ENCODE data around the gene MAP2K5. TPM values are rescaled to one million over a fixed set of nuclear protein-coding genes. Genes with fewer than 3 reads are reported as not detected.

Gene MAP2K5
- total and polyA plus RNA-seq, 2 experiments from 2014 or later = 12.4 to 13.7 TPM

DNA sequence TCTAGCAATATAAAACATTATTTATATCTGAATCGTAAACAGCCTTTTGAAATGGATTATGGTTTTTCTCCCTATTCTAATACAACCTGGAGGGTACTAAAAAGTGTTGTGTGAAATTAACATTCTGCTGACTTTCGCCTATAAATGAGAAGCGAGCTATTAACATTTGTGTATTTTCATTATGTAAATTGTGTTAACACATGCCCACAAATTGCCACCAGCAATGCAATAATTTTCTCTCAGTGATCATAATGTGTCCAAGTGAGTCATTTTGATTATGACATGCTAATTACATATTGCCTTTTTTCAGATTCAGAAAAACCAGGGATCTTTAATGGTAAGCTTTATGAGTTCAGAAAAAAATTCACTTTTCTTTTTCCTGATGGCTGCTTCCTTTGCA, 205.4 kb downstream of the MAP2K5 start:
- no peak overlapping the region for H3K4me2 ChIP-seq
- H3K79me2 ChIP-seq = no peaks in the 10 kb centered on the region
- H3K36me3 ChIP-seq (replicated peaks; ENCODE audit: insufficient read depth, low read depth) = no peaks in the 10 kb centered on the region
- no peak overlapping the region for H2AFZ ChIP-seq
- DNase-seq (ENCODE audit: low spot score) = no peak
- no peak overlapping the region for H3K4me3 ChIP-seq
- WGBS (ENCODE audit: low lambda C conversion rate, missing lambda C conversion rate) = 95% methylated on average over 3 of the region's 3 CpGs
- H3K9me3 ChIP-seq (ENCODE audit: low read depth) = no peaks in the 10 kb centered on the region
- no peak for TF ChIP-seq EZH2phosphoT487 (IDR thresholded peaks at IDR 0.05; ENCODE audit: low read depth, severe bottlenecking, unreplicated experiment)
- TF ChIP-seq, protein P1, sequence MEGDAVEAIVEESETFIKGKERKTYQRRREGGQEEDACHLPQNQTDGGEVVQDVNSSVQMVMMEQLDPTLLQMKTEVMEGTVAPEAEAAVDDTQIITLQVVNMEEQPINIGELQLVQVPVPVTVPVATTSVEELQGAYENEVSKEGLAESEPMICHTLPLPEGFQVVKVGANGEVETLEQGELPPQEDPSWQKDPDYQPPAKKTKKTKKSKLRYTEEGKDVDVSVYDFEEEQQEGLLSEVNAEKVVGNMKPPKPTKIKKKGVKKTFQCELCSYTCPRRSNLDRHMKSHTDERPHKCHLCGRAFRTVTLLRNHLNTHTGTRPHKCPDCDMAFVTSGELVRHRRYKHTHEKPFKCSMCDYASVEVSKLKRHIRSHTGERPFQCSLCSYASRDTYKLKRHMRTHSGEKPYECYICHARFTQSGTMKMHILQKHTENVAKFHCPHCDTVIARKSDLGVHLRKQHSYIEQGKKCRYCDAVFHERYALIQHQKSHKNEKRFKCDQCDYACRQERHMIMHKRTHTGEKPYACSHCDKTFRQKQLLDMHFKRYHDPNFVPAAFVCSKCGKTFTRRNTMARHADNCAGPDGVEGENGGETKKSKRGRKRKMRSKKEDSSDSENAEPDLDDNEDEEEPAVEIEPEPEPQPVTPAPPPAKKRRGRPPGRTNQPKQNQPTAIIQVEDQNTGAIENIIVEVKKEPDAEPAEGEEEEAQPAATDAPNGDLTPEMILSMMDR (IDR thresholded peaks at IDR 0.05; ENCODE audit: poor library complexity) = no peak
- TF ChIP-seq EZH2 (IDR thresholded peaks at IDR 0.05; ENCODE audit: borderline replicate concordance) = no peak
- no peak overlapping the region for H3K27ac ChIP-seq
- peaks cover 16% of the 10 kb centered on the region for H3K4me1 ChIP-seq (ENCODE audit: insufficient read depth)
- no peaks in the 10 kb centered on the region for H3K9me2 ChIP-seq (replicated peaks; ENCODE audit: insufficient read depth)
- no peaks in the 10 kb centered on the region for H4K20me1 ChIP-seq (ENCODE audit: insufficient read depth, poor library complexity, severe bottlenecking)
- H3K27me3 ChIP-seq = no peaks in the 10 kb centered on the region

DNA sequence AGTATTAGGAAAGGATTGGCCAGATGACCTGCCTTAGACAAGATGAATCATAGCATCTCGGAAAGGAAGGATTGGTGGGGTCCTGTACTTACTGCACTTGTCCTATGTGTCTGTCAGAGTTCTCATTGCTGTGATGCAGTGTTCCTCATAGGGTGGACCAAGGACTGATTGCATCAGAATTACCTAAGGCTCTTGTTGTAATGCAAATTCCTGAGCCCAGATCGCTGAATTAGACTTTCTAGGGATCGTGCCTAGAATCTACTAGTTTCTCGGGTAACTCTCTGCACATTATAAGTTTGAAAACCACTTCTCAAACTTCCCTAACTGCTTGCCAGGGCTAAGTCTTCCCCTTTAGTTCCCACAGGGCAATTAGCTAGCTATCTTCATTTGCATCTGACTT, 207.9 kb downstream of the MAP2K5 start:
- no peaks in the 10 kb centered on the region for H3K36me3 ChIP-seq (replicated peaks; ENCODE audit: insufficient read depth, low read depth)
- no peaks in the 10 kb centered on the region for H3K9me2 ChIP-seq (replicated peaks; ENCODE audit: insufficient read depth)
- TF ChIP-seq, protein P1 (IDR thresholded peaks at IDR 0.05; ENCODE audit: poor library complexity) = no peak
- no peak for TF ChIP-seq EZH2 (IDR thresholded peaks at IDR 0.05; ENCODE audit: borderline replicate concordance)
- TF ChIP-seq EZH2phosphoT487 (IDR thresholded peaks at IDR 0.05; ENCODE audit: low read depth, severe bottlenecking, unreplicated experiment) = no peak
- no peak for DNase-seq (ENCODE audit: low spot score)
- no peaks in the 10 kb centered on the region for H3K9me3 ChIP-seq (ENCODE audit: low read depth)
- no peaks in the 10 kb centered on the region for H3K27me3 ChIP-seq
- no peak overlapping the region for H3K4me2 ChIP-seq
- no peaks in the 10 kb centered on the region for H3K79me2 ChIP-seq
- no peaks in the 10 kb centered on the region for H4K20me1 ChIP-seq (ENCODE audit: insufficient read depth, poor library complexity, severe bottlenecking)
- no peak overlapping the region for H3K27ac ChIP-seq
- no peak overlapping the region for H3K4me3 ChIP-seq
- WGBS (ENCODE audit: low lambda C conversion rate, missing lambda C conversion rate) = 81% methylated on average over 4 of the region's 4 CpGs
- no peak overlapping the region for H2AFZ ChIP-seq
- peaks cover 6% of the 10 kb centered on the region for H3K4me1 ChIP-seq (ENCODE audit: insufficient read depth)

DNA sequence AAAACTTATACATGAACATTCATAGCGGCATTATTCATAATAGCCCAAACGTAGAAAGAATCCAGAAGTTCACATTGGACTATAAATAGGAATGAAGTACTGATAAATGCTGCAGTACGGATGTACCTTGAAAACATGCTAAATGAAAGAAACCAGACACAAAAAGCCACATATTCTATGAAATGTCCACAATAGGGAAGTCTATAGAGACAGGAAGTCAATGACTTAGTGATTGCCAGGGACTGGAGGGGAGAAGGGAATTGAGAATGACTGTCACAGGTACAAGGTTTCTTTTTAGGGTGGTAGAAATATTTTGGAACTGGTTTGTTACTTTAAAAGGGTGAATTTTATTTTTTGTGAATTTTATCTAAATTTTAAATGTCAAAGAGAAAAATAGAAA, 211.4 kb downstream of the MAP2K5 start:
- no peak overlapping the region for H2AFZ ChIP-seq
- no peaks in the 10 kb centered on the region for H3K4me1 ChIP-seq (ENCODE audit: insufficient read depth)
- no peaks in the 10 kb centered on the region for H4K20me1 ChIP-seq (ENCODE audit: insufficient read depth, poor library complexity, severe bottlenecking)
- no peak overlapping the region for H3K4me2 ChIP-seq
- H3K79me2 ChIP-seq = no peaks in the 10 kb centered on the region
- no peak overlapping the region for H3K27ac ChIP-seq
- no peaks in the 10 kb centered on the region for H3K36me3 ChIP-seq (replicated peaks; ENCODE audit: insufficient read depth, low read depth)
- no peak for DNase-seq (ENCODE audit: low spot score)
- WGBS (ENCODE audit: low lambda C conversion rate, missing lambda C conversion rate) = 84% methylated on average over 3 of the region's 3 CpGs
- no peak for TF ChIP-seq EZH2phosphoT487 (IDR thresholded peaks at IDR 0.05; ENCODE audit: low read depth, severe bottlenecking, unreplicated experiment)
- TF ChIP-seq, protein P1 (IDR thresholded peaks at IDR 0.05; ENCODE audit: poor library complexity) = no peak
- no peak for TF ChIP-seq EZH2 (IDR thresholded peaks at IDR 0.05; ENCODE audit: borderline replicate concordance)
- H3K9me2 ChIP-seq (replicated peaks; ENCODE audit: insufficient read depth) = no peaks in the 10 kb centered on the region
- no peaks in the 10 kb centered on the region for H3K27me3 ChIP-seq
- H3K4me3 ChIP-seq = no peak overlapping the region
- no peaks in the 10 kb centered on the region for H3K9me3 ChIP-seq (ENCODE audit: low read depth)

DNA sequence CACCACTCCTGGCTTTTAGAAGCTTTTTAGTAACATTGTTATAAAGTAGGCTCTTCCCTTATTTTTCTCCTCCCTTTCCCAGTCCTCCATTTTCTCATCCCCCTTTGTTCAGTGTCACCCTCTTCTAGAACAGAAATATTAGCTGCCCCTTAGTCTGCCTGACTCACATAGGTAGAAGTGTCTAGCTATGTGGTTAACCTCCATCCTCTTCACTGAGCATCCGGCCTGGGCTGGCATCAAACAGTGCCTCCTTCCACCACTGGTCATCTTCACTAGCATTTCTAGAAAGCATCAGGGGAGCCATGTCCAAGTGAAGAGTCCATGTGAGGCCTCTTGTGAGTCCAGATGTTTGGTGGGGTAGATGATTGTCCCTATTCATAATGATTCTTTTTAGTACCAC, 212.8 kb downstream of the MAP2K5 start:
- Histone ChIP-seq H3K79me2 (no peaks in the 10 kb centered on the region), H3K4me3 (no peak overlapping the region), H3K27ac (no peak overlapping the region), H2AFZ (no peak overlapping the region), H3K36me3 (replicated peaks; ENCODE audit: insufficient read depth, low read depth) (no peaks in the 10 kb centered on the region), H3K9me3 (ENCODE audit: low read depth) (no peaks in the 10 kb centered on the region), H4K20me1 (ENCODE audit: insufficient read depth, poor library complexity, severe bottlenecking) (no peaks in the 10 kb centered on the region), H3K9me2 (replicated peaks; ENCODE audit: insufficient read depth) (no peaks in the 10 kb centered on the region), H3K4me1 (ENCODE audit: insufficient read depth) (no peaks in the 10 kb centered on the region), H3K27me3 (no peaks in the 10 kb centered on the region), H3K4me2 (no peak overlapping the region)
- TF ChIP-seq, protein P1 (IDR thresholded peaks at IDR 0.05; ENCODE audit: poor library complexity) = no peak
- DNase-seq (ENCODE audit: low spot score) = no peak
- 95% methylated on average over 1 of the region's 1 CpG for WGBS (ENCODE audit: low lambda C conversion rate, missing lambda C conversion rate)
